Left lung (tissue), 10 donors: ENCODE results near the gene NUDT22. TPM values are rescaled to one million over a fixed set of nuclear protein-coding genes. Genes with fewer than 3 reads are reported as not detected.
A peak's percentile ranks its signal among the peaks of the same experiment; 100 is the strongest.

Experiments used
- ATAC-seq: fragments of 200-7000 bp; cut with Tn5 transposase; one replicate; pipeline ENCODE4 v1.9.1; 2020; ENCODE audit warnings: moderate library complexity
- DNase-seq, 4 donors: peaks; one replicate each; pipeline ENCODE4 v3.0.0-alpha.2; 2013 to 2020
- H3K27ac ChIP-seq, 2 donors: fragments of 200-600 bp; sonication (generic) in 1 of 2; one replicate each; pipeline versions ENCODE4 v1.5.0 to v1.8.0; 2020 to 2021
- H3K27me3 ChIP-seq, 2 donors: fragments of 200-600 bp; sonication (generic) in 1 of 2; one replicate each; pipeline versions ENCODE4 v1.5.0 to v1.8.0; 2020 to 2021
- H3K36me3 ChIP-seq, 2 donors: fragments of 200-600 bp; sonication (generic) in 1 of 2; one replicate each; pipeline versions ENCODE4 v1.5.0 to v1.8.0; 2020 to 2021
- H3K4me1 ChIP-seq, 2 donors: fragments of 200-600 bp; one replicate each; pipeline ENCODE4 v1.8.0; 2021
- H3K4me3 ChIP-seq, 2 donors: fragments of 200-600 bp; sonication (generic) in 1 of 2; one replicate each; pipeline versions ENCODE4 v1.5.0 to v1.8.0; 2020 to 2021; ENCODE audit warnings: mild to moderate bottlenecking in 1 of 2
- H3K9me3 ChIP-seq, 2 donors: fragments of 200-600 bp; sonication (generic) in 1 of 2; one replicate each; pipeline versions ENCODE4 v1.5.0 to v1.8.0; 2020 to 2021
- intact Hi-C, 2 donors: fragments of 100-400 bp; cut with DNase I; formaldehyde crosslinking; loops; one replicate each; pipeline versions ENCODE4 v1.11.2 to v1.14.2; 2022
- polyA plus RNA-seq, 6 donors: library from polyadenylated mRNA; unstranded; fragments of 120-200 nt; gene quantifications; one replicate each; pipeline ENCODE4 v1.2.1, GENCODE V29; 2013; ENCODE audit not compliant: insufficient read length in 6 of 6
- total RNA-seq, 2 donors: library from RNA; stranded (reverse); fragmentation: NEBNext Ultra II Directional; extraction: Animal tissue kit (Norgen Biotek cat#: 25700); gene quantifications; one replicate each; pipeline ENCODE4 v1.2.1, GENCODE V29; 2021
- TF ChIP-seq, protein P1 (sequence below), 2 donors: fragments of 200-600 bp; sonication (generic) in 1 of 2; IDR thresholded peaks; one replicate each; pipeline versions ENCODE4 v1.5.0 to v1.8.0; 2021; ENCODE audit warnings: antibody characterized with exemption in 2 of 2
- donor health status: DM: no; HTN: yes; CAD: no.
- donor health status: DM: no; HTN: no; CAD: no.

The NUDT22 gene
- total and polyA plus RNA-seq, 8 donors = 17.1 to 54.3 (median 23.6) TPM

DNA sequence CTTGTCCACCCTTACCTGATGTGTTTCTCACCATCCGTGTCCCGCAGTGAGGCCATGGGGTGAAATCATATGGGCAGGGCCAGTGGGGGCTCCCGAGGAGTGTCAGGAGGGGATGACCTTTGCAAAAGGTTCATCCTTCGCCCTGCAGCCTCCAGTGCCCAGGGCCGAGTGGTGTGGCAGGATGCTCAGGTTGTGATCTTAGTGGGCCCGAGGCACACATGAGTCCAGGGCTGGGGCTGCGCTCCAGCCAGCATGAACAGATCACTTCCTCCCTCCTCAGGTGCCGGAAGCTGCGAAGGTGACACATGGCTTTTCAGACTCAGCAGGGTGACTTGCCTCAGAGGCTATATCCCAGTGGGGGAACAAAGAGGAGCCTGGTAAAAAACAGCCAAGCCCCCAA lies 12.0 kb downstream of the NUDT22 start:
- H3K4me1 ChIP-seq = peaks cover 22 to 80% of the 10 kb centered on the region in 2 donors
- intact Hi-C loops = no loop called here

DNA sequence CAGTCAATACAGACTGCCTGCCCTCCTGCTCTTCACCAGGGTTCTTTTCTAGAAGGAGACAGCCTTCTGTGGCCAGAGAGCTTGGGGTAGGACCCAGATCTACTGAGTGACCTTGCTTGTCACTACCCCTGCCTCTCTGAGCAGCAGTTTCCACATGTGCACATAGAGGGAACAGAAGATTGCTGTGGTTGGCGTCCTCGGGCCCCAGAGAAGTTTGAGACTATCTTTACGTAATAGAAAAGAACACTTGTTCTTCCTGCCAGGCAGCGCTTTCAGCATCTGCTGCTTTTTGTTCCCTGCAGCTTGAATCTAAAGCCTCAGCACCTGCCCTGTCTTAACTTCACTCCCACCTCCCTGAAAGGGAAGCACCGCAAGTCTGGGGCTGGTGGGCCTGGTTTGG lies 12.9 kb downstream of the NUDT22 start:
- intact Hi-C loops = no loop called here
- DNase-seq (no peak), ATAC-seq (no peak)
- Histone ChIP-seq H3K9me3 (no peaks in the 10 kb centered on the region), H3K4me1 (peaks cover 16 to 83% of the 10 kb centered on the region in 2 donors), H3K27me3 (peaks cover 0 to 2% of the 10 kb centered on the region in 2 donors), H3K36me3 (peaks cover 0 to 29% of the 10 kb centered on the region in 2 donors), H3K4me3 (no peak overlapping the region), H3K27ac (peak overlapping the region; percentile 26 to 98)
- TF ChIP-seq, protein P1, sequence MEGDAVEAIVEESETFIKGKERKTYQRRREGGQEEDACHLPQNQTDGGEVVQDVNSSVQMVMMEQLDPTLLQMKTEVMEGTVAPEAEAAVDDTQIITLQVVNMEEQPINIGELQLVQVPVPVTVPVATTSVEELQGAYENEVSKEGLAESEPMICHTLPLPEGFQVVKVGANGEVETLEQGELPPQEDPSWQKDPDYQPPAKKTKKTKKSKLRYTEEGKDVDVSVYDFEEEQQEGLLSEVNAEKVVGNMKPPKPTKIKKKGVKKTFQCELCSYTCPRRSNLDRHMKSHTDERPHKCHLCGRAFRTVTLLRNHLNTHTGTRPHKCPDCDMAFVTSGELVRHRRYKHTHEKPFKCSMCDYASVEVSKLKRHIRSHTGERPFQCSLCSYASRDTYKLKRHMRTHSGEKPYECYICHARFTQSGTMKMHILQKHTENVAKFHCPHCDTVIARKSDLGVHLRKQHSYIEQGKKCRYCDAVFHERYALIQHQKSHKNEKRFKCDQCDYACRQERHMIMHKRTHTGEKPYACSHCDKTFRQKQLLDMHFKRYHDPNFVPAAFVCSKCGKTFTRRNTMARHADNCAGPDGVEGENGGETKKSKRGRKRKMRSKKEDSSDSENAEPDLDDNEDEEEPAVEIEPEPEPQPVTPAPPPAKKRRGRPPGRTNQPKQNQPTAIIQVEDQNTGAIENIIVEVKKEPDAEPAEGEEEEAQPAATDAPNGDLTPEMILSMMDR (IDR thresholded peaks at IDR 0.05) = no peak

More for the DNA sequence above, 12.0 kb downstream of the NUDT22 start:
- TF ChIP-seq, protein P1 (IDR thresholded peaks at IDR 0.05) = no peak
- H3K4me3 ChIP-seq = no peak overlapping the region
- no peak for ATAC-seq
- no peaks in the 10 kb centered on the region for H3K9me3 ChIP-seq
- H3K27ac ChIP-seq = peak overlapping the region; percentile 33 to 98
- H3K27me3 ChIP-seq = peaks cover 0 to 4% of the 10 kb centered on the region in 2 donors
- peaks cover 0 to 20% of the 10 kb centered on the region in 2 donors for H3K36me3 ChIP-seq
- DNase-seq = peak in 1 of 4 donors; percentile 71

DNA sequence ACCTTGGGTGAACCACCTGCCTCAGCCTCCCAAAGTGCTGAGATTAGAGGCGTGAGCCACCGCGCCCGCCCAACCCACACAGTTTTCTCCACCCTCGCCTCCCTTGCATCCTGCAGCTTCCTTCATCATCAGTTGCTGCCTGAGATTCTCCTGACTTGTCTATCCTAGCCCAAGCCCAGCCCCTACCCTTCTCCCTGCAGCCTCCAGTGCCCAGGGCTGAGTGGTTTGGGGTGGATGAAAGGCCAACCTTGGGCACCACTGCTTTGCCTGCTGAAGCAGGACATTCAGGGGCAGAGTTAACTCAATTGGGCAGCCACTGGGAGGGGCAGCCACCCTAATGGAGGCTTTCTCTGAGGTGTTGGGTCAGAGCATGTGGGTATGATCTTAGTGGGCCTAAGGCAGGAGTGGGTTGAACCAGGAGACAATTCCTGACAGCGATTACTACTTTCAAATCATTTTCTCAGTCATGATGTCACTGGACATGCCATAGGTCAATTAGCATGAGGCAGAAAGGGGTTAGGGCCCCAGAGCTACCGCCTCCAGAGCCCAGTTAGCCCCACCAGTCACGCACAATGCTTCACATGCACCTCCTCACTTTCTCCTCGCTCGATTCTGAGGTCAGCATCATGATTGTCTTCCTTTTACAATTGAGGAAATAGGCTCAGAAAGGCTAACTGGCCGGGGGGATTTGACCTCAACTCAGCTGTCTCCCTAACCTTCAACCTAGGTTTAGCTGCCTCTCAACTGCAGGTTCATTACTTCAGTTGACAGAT lies 13.8 kb downstream of the NUDT22 start:
- H3K36me3 ChIP-seq = peaks cover 0 to 34% of the 10 kb centered on the region in 2 donors
- H3K27ac ChIP-seq = peak overlapping the region; percentile 98 to 100
- no peak for ATAC-seq
- peak overlapping the region in 1 of 2 donors; percentile 82 for H3K4me3 ChIP-seq
- no peaks in the 10 kb centered on the region for H3K9me3 ChIP-seq
- TF ChIP-seq, protein P1 (IDR thresholded peaks at IDR 0.05) = no peak
- intact Hi-C loops = no loop called here
- DNase-seq = peak in 1 of 4 donors; percentile 42
- peaks cover 16 to 85% of the 10 kb centered on the region in 2 donors for H3K4me1 ChIP-seq
- H3K27me3 ChIP-seq = no peaks in the 10 kb centered on the region

DNA sequence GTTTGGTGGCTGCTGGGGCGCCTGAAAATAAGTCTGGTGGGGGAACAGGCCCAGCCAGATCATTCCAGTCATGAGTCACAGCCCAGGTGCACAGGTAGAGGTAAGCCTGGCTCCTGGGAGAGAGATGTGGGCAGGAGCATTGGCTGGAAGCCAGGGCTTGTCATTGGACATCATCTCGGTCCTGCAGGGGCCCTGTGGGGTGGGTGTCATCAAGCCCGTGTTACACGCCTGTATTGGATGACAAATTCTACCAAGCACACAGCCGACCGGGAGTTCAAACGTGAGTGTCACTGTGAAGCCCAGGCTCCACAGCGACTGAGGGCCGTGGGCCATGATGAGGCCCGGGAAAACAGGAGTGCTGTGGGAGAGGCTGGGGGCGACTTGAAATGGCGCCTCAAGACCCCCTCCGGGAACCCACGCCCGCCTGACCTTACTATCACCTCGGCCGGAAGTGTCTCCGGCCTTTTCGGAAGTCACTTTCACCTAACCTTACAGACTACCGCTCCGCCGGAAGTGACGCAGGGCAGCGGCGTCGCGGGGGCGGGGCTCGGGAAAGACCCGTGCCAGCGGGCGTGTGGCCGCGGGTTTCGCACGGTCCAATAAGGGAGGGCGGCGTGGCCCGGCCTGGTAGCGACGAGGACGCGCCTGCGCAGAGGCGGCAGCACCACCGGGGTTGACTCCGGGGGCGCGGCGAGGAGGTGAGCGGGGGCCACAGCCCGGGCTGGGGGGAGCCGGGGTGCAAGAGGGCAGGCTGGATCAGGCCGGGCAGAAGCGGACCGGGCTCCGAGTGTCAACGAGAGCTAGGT lies 14.6 kb downstream of the NUDT22 start, which contains the start of gene FKBP2:
TSS of gene FKBP2 (plus strand) at position 661 of the 806 bp plus-strand sequence. CDS start 1,293 bp downstream, outside the sequence.
- TF ChIP-seq, protein P1 (IDR thresholded peaks at IDR 0.05) = no peak
- intact Hi-C loops = no loop called here

DNA sequence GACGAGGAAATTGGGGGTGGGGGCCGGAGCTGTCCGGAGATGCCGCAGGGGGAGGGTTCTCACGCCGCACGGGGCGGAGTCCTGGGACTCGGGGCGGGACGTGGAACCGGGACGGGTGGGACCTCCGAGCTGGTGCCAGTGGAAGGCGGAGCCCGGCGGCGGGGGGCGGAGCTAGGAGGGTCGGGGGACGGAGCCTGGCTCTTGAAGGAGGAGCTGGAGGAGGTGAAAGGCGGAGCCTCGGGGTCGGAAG lies 15.1 kb downstream of the NUDT22 start:
- peak; percentile 86 for ATAC-seq
- H3K27me3 ChIP-seq = no peaks in the 10 kb centered on the region
- H3K27ac ChIP-seq = peak overlapping the region; percentile 98 to 100
- peaks cover 0 to 34% of the 10 kb centered on the region in 2 donors for H3K36me3 ChIP-seq
- TF ChIP-seq, protein P1 (IDR thresholded peaks at IDR 0.05) = no peak
- no peaks in the 10 kb centered on the region for H3K9me3 ChIP-seq
- H3K4me1 ChIP-seq = peaks cover 20 to 85% of the 10 kb centered on the region in 2 donors
- intact Hi-C loops = no loop called here
- DNase-seq = peak; percentile 100
- peak overlapping the region; percentile 42 to 82 for H3K4me3 ChIP-seq

More for the DNA sequence above, 14.6 kb downstream of the NUDT22 start, which contains the start of gene FKBP2:
- ATAC-seq (peak; percentile 73), DNase-seq (peak; percentile 97 to 99 (median 98))
- peak within 1 kb of the TSS; percentile 98 to 100 for H3K27ac ChIP-seq
- no peaks in the 10 kb centered on the region for H3K27me3 ChIP-seq
- peaks cover 20 to 85% of the 10 kb centered on the region in 2 donors for H3K4me1 ChIP-seq
- H3K9me3 ChIP-seq = no peaks in the 10 kb centered on the region
- H3K4me3 ChIP-seq = peak within 1 kb of the TSS; percentile 79 to 82
- peaks cover 0 to 34% of the 10 kb centered on the region in 2 donors for H3K36me3 ChIP-seq
